Liver (tissue), 9 donors: ENCODE measurements around the gene ETFDH. TPM values are rescaled to one million over a fixed set of nuclear protein-coding genes. Genes with fewer than 3 reads are reported as not detected.

Experiments used
- DNase-seq: peaks from one replicate; pipeline ENCODE4 v3.0.0-alpha.2; 2017; ENCODE audit warnings: low spot score
- H3K27ac ChIP-seq, 2 donors: one replicate each; pipeline ENCODE4 v1.7.0; 2013; ENCODE audit warnings: inconsistent platforms in 2 of 2, low read length in 2 of 2, control low read depth in 1 of 2, low read depth in 1 of 2, mild to moderate bottlenecking in 1 of 2
- H3K27me3 ChIP-seq, 4 donors: one replicate each; pipeline versions ENCODE4 v1.6.1 to v1.7.0; 2013; ENCODE audit warnings: low read length in 3 of 4, inconsistent platforms in 1 of 4, mild to moderate bottlenecking in 1 of 4, moderate library complexity in 1 of 4; ENCODE audit not compliant: control insufficient read depth in 4 of 4, insufficient read depth in 4 of 4
- H3K36me3 ChIP-seq, 4 donors: one replicate each; pipeline versions ENCODE4 v1.6.1 to v1.7.0; 2013; ENCODE audit warnings: low read length in 3 of 4, mild to moderate bottlenecking in 3 of 4, low read depth in 1 of 4, moderate library complexity in 1 of 4; ENCODE audit not compliant: control insufficient read depth in 4 of 4, insufficient read depth in 3 of 4
- H3K4me1 ChIP-seq, 4 donors: one replicate each; pipeline versions ENCODE4 v1.6.1 to v1.7.0; 2013; ENCODE audit warnings: low read length in 3 of 4, mild to moderate bottlenecking in 3 of 4, moderate library complexity in 1 of 4; ENCODE audit not compliant: control insufficient read depth in 4 of 4, insufficient read depth in 4 of 4
- H3K4me3 ChIP-seq, 3 donors: one replicate each; pipeline versions ENCODE4 v1.6.1 to v1.7.0; 2013; ENCODE audit warnings: low read length in 3 of 3, control low read depth in 1 of 3, low read depth in 1 of 3, mild to moderate bottlenecking in 1 of 3
- H3K9ac ChIP-seq, 2 donors: one replicate each; pipeline ENCODE4 v1.7.0; 2013; ENCODE audit warnings: low read length in 2 of 2, mild to moderate bottlenecking in 2 of 2, moderate library complexity in 2 of 2, control low read depth in 1 of 2, low read depth in 1 of 2
- H3K9me3 ChIP-seq, 4 donors: one replicate each; pipeline versions ENCODE4 v1.6.1 to v1.7.0; 2013; ENCODE audit warnings: low read length in 3 of 4; ENCODE audit not compliant: control insufficient read depth in 4 of 4
- EGR1 ChIP-seq, 2 donors: IDR thresholded peaks; 2 replicates each; pipeline ENCODE4 v1.6.1; 2016 to 2018; ENCODE audit warnings: antibody characterized with exemption in 2 of 2, low read depth in 2 of 2
- FOXA1 ChIP-seq: IDR thresholded peaks from 2 replicates; pipeline ENCODE4 v1.6.1; 2016; ENCODE audit warnings: antibody characterized with exemption
- FOXA2 ChIP-seq: IDR thresholded peaks from 2 replicates; pipeline ENCODE4 v1.6.1; 2016; ENCODE audit warnings: antibody characterized with exemption
- GABPA ChIP-seq, 2 donors: IDR thresholded peaks in 1 of 2; conservative IDR thresholded peaks in 1 of 2; 2 replicates each; pipeline ENCODE4 v1.6.1; 2016; ENCODE audit warnings: antibody characterized with exemption in 2 of 2, mild to moderate bottlenecking in 1 of 2, moderate library complexity in 1 of 2
- HNF4G ChIP-seq: IDR thresholded peaks from 2 replicates; pipeline ENCODE4 v1.6.1; 2016; ENCODE audit warnings: antibody characterized with exemption
- JUND ChIP-seq, 2 donors: IDR thresholded peaks; 2 replicates each; pipeline ENCODE4 v1.6.1; 2016; ENCODE audit warnings: antibody characterized with exemption in 2 of 2
- NR2F2 ChIP-seq: IDR thresholded peaks from 2 replicates; pipeline ENCODE4 v1.6.1; 2016; ENCODE audit warnings: antibody characterized with exemption
- RAD21 ChIP-seq, 2 donors: IDR thresholded peaks; 2 replicates each; pipeline ENCODE4 v1.6.1; 2016; ENCODE audit warnings: antibody characterized with exemption in 2 of 2, mild to moderate bottlenecking in 2 of 2
- RXRA ChIP-seq, 2 donors: IDR thresholded peaks; 2 replicates each; pipeline ENCODE4 v1.6.1; 2017 to 2018; ENCODE audit warnings: antibody characterized with exemption in 2 of 2, mild to moderate bottlenecking in 1 of 2
- SP1 ChIP-seq: IDR thresholded peaks from 2 replicates; pipeline ENCODE4 v1.6.1; 2018; ENCODE audit warnings: antibody characterized with exemption, mild to moderate bottlenecking
- TAF1 ChIP-seq: conservative IDR thresholded peaks from 2 replicates; pipeline ENCODE4 v1.6.1; 2016; ENCODE audit warnings: antibody characterized with exemption, mild to moderate bottlenecking
- YY1 ChIP-seq: IDR thresholded peaks from 2 replicates; pipeline ENCODE4 v1.6.1; 2016; ENCODE audit warnings: antibody characterized with exemption, mild to moderate bottlenecking
- WGBS: extraction: QIAGEN DNeasy Blood & Tissue Kit; methylation state at CpG from one replicate; pipeline ENCODE4 v1.1.7; 2013; 5-methylcytosine and 5-hydroxymethylcytosine counted together
- polyA plus RNA-seq, 2 donors: library from polyadenylated mRNA; stranded (reverse) in 1 of 2; unstranded in 1 of 2; fragments of 200-250 nt in 1 of 2; fragments of >200 nt in 1 of 2; fragmentation: Nextera tagmentation in 1 of 2; extraction: Ambion mirVana in 1 of 2; gene quantifications; one replicate each; pipeline versions ENCODE4 v1.2.1 to v1.2.3, GENCODE V29; 2013 to 2015
- total RNA-seq, 2 donors: library from RNA; depleted of rRNA; stranded (reverse); fragments of >200 nt; gene quantifications; one replicate each; pipeline ENCODE4 v1.2.3, GENCODE V29; 2014
- TF ChIP-seq, protein P1 (sequence below): IDR thresholded peaks from 2 replicates; pipeline ENCODE4 v1.6.1; 2016; ENCODE audit warnings: antibody characterized with exemption
- TF ChIP-seq, protein P2 (sequence below): fragments of 150-350 bp; IDR thresholded peaks from 2 replicates; pipeline ENCODE4 v1.5.1; 2017; ENCODE audit warnings: improper control_type of control experiment, low read depth, low read length; ENCODE audit not compliant: missing input control
- TF ChIP-seq, protein P3 (sequence below): IDR thresholded peaks from 2 replicates; pipeline ENCODE4 v1.6.1; 2016; ENCODE audit warnings: antibody characterized with exemption, mild to moderate bottlenecking
- donor health status: healthy.
- donor health status: healthy.
- donor health status: healthy.
- donor health status: healthy.
- donor health status: healthy.

Gene ETFDH
- total and polyA plus RNA-seq, 4 donors = 40.7 to 151 (median 117) TPM

DNA sequence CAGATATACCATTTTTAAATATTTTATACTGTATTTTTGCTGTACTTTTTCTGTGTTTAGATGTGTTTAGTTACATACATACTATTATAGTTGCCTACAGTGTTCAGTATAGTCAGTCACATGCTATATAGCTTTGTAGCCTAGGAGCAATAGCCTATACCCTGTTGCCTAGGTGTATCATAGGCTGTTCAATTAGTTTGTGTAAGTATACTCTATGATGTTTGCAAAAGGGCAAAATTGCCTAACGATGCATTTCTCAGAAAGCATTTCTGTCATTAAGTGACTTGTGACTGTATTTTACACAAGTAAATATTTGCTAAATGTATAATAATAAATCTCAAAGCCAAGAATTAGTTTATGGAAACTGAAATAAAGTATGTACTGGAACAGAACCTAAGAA is 9.5 kb downstream of the ETFDH start:
- TF ChIP-seq JUND (IDR thresholded peaks at IDR 0.05) (no peak), RAD21 (IDR thresholded peaks at IDR 0.05) (no peak), FOXA1 (no peak), SP1 (no peak), FOXA2 (no peak)
- TF ChIP-seq, protein P1, sequence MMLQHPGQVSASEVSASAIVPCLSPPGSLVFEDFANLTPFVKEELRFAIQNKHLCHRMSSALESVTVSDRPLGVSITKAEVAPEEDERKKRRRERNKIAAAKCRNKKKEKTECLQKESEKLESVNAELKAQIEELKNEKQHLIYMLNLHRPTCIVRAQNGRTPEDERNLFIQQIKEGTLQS = no peak
- TF ChIP-seq, protein P2, sequence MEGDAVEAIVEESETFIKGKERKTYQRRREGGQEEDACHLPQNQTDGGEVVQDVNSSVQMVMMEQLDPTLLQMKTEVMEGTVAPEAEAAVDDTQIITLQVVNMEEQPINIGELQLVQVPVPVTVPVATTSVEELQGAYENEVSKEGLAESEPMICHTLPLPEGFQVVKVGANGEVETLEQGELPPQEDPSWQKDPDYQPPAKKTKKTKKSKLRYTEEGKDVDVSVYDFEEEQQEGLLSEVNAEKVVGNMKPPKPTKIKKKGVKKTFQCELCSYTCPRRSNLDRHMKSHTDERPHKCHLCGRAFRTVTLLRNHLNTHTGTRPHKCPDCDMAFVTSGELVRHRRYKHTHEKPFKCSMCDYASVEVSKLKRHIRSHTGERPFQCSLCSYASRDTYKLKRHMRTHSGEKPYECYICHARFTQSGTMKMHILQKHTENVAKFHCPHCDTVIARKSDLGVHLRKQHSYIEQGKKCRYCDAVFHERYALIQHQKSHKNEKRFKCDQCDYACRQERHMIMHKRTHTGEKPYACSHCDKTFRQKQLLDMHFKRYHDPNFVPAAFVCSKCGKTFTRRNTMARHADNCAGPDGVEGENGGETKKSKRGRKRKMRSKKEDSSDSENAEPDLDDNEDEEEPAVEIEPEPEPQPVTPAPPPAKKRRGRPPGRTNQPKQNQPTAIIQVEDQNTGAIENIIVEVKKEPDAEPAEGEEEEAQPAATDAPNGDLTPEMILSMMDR = no peak
- Histone ChIP-seq H3K4me3 (no peak overlapping the region), H3K4me1 (peaks cover 0 to 10% (median 5%) of the 10 kb centered on the region in 4 donors), H3K36me3 (peaks cover 0 to 34% (median 19%) of the 10 kb centered on the region in 4 donors), H3K9me3 (no peaks in the 10 kb centered on the region), H3K27ac (no peak overlapping the region), H3K27me3 (no peaks in the 10 kb centered on the region), H3K9ac (no peak overlapping the region)
- no peak for DNase-seq
- WGBS = 60% methylated on average over 1 of the region's 1 CpG

DNA sequence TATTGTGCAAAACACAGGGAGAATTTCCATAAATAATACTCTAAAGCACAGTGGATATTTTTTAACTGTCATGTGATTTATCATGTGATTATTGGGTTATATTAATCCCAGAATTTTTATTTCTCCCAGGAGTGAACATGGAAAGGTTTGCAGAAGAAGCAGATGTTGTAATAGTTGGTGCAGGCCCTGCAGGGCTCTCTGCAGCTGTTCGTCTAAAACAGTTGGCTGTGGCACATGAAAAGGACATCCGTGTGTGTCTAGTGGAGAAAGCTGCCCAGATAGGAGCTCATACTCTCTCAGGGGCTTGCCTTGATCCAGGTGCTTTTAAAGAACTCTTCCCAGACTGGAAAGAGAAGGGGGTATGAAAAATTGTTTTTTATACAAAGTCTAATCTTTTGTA is 10.0 kb downstream of the ETFDH start:
- no peak overlapping the region for H3K27ac ChIP-seq
- H3K9ac ChIP-seq = no peak overlapping the region
- no peak for DNase-seq

GRCh38 chr4:158688813-158689212 is 16.7 kb downstream of the ETFDH start:
- Histone ChIP-seq H3K27me3 (no peaks in the 10 kb centered on the region), H3K9me3 (no peaks in the 10 kb centered on the region), H3K27ac (no peak overlapping the region), H3K4me1 (no peaks in the 10 kb centered on the region), H3K9ac (no peak overlapping the region), H3K36me3 (peaks cover 5 to 51% (median 35%) of the 10 kb centered on the region in 4 donors), H3K4me3 (no peak overlapping the region)
- DNase-seq = no peak
- WGBS = 84% methylated on average over 1 of the region's 1 CpG
- TF ChIP-seq EGR1 (IDR thresholded peaks at IDR 0.05; ENCODE audit: low read depth in 2 of 2) (no peak), NR2F2 (no peak), HNF4G (no peak), FOXA1 (no peak), GABPA (IDR thresholded peaks at IDR 0.05 in 1 of 2, conservative IDR thresholded peaks at IDR 0.05 in 1 of 2) (no peak), JUND (IDR thresholded peaks at IDR 0.05) (no peak), RAD21 (IDR thresholded peaks at IDR 0.05) (no peak), RXRA (IDR thresholded peaks at IDR 0.05) (no peak), SP1 (no peak), FOXA2 (no peak), YY1 (no peak)

More for the DNA sequence above, 10.0 kb downstream of the ETFDH start:
- H3K36me3 ChIP-seq = peaks cover 0 to 36% (median 21%) of the 10 kb centered on the region in 4 donors
- no peak overlapping the region for H3K4me3 ChIP-seq
- H3K9me3 ChIP-seq = no peaks in the 10 kb centered on the region
- no peaks in the 10 kb centered on the region for H3K27me3 ChIP-seq
- 67% methylated on average over 2 of the region's 2 CpGs for WGBS
- peaks cover 0 to 7% (median 3%) of the 10 kb centered on the region in 4 donors for H3K4me1 ChIP-seq
- TF ChIP-seq, protein P1 = no peak
- TF ChIP-seq, protein P3, sequence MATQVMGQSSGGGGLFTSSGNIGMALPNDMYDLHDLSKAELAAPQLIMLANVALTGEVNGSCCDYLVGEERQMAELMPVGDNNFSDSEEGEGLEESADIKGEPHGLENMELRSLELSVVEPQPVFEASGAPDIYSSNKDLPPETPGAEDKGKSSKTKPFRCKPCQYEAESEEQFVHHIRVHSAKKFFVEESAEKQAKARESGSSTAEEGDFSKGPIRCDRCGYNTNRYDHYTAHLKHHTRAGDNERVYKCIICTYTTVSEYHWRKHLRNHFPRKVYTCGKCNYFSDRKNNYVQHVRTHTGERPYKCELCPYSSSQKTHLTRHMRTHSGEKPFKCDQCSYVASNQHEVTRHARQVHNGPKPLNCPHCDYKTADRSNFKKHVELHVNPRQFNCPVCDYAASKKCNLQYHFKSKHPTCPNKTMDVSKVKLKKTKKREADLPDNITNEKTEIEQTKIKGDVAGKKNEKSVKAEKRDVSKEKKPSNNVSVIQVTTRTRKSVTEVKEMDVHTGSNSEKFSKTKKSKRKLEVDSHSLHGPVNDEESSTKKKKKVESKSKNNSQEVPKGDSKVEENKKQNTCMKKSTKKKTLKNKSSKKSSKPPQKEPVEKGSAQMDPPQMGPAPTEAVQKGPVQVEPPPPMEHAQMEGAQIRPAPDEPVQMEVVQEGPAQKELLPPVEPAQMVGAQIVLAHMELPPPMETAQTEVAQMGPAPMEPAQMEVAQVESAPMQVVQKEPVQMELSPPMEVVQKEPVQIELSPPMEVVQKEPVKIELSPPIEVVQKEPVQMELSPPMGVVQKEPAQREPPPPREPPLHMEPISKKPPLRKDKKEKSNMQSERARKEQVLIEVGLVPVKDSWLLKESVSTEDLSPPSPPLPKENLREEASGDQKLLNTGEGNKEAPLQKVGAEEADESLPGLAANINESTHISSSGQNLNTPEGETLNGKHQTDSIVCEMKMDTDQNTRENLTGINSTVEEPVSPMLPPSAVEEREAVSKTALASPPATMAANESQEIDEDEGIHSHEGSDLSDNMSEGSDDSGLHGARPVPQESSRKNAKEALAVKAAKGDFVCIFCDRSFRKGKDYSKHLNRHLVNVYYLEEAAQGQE = no peak
- no peak for TF ChIP-seq GABPA (IDR thresholded peaks at IDR 0.05 in 1 of 2, conservative IDR thresholded peaks at IDR 0.05 in 1 of 2)
- no peak for TF ChIP-seq TAF1
- no peak for TF ChIP-seq RXRA (IDR thresholded peaks at IDR 0.05)
